Activated effector memory CD4-positive, alpha-beta T cell treated with Interleukin-2 at 50 U/mL for 16 hours (primary cell): ENCODE results near the gene HOMER1.
"Not testable (repeated sequence)": the region's sequence is repeated elsewhere in the genome, so short reads cannot be mapped to it uniquely, and the experiment has no call there.

ENCODE experiments used
- DNase-seq: peaks from one replicate; pipeline ENCODE4 v3.0.0-alpha.2; 2020

The HOMER1 gene

GRCh38 chr5:79407591-79407990 lies 106.3 kb downstream of the HOMER1 start:
- no peak for DNase-seq

GRCh38 chr5:79401216-79401615 lies 112.7 kb downstream of the HOMER1 start:
- DNase-seq, result no peak

DNA sequence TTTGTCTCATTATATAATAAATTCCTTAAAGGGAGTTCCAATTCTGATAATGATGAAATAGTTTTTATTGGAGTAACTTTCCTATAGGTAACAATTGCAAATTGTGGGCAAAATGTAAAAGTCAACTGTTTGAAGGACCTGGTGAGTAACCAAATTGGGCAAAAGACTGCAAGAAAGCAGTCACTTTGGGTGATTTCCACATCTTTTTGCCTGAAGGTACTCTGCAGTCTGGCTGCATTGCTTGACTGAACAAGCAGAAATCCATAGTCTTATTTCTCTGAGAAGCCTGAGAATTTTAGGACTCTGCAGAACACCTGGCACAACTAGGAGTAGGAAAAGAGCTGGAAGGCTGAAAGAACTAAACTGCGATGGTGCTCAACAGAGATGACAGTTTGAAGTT lies 114.9 kb downstream of the HOMER1 start:
- DNase-seq, result no peak

DNA sequence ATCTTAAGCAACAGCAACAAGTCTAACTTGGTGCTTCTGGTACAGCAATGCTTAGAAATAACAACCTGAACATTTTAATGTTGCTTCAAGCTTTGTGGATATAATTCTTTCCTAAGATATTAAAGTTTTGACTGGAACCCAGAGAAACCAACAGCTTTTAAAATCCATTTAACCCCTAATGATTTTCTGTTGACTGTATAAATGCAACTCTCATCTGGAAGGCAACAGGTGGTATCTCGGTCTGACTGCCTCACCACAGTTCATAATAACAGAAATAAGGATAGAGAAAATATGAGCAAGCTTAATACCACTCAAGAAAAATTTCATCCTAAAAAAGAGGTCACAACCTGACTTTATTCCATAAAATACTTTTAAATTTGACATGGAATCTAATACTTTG lies 116.9 kb downstream of the HOMER1 start:
- no peak for DNase-seq

DNA sequence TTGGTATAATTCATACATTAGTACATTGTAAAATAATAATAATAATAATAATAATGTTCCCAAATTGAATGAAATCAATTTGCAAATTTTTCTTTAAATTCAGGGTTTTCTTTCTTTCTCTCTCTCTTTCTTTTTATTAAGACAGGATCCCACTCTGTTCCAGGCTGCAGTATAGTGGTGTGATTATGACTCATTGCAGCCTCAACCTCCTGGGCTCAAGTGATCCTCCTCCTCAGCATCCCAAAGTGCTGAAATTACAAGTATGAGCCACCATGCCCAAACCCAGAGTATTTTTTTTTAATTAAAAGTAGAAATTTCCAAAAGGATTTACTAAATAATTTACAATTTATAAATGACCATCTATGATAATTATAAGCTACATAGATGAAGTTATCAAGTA lies 117.7 kb downstream of the HOMER1 start:
- no peak for DNase-seq

- DNase-seq, result no peak
Observed at GRCh38 chr5:79395296-79395695, 118.6 kb downstream of the HOMER1 start.

GRCh38 chr5:79392776-79393175 lies 121.2 kb downstream of the HOMER1 start:
- no peak for DNase-seq

DNA sequence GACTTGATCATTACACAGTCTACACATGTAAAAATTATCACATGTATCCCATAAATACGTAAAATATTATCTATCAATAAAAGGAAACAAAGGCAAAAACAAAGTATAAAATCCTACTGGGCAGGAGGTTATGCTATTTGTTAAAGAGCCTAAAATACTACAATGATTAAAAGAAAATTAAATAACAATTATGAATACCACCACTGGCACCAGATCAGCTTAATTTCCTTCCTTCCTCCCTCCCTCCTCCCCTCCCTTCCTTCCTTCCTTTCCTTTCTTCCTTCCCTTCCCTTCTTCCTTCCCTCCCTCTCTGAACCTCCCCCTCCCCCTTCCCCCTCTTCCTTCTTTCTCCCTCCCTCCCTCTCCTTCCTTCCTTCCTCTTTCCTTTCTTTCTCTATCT lies 127.3 kb downstream of the HOMER1 start:
- no peak for DNase-seq

DNA sequence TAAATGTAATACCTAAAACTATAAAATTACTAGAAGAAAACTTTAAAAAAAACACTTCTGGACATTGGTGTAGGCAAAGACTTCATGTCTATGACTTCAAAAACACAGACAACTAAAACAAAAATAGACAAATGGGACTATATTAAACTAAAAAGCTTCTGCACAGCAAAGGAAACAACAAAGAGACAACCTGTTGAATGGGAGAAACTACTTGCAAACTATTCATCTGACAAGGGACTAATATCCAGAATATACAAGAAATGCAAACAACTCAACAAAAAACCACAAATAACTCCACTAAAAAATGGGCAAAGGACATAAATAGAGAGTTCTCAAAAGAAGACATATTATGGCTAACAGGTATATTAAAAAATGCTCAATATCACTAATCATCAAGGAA lies 128.8 kb downstream of the HOMER1 start:
- not testable (repeated sequence) for DNase-seq

- DNase-seq, result no peak
Observed at GRCh38 chr5:79378510-79379186, 135.3 kb downstream of the HOMER1 start.

DNA sequence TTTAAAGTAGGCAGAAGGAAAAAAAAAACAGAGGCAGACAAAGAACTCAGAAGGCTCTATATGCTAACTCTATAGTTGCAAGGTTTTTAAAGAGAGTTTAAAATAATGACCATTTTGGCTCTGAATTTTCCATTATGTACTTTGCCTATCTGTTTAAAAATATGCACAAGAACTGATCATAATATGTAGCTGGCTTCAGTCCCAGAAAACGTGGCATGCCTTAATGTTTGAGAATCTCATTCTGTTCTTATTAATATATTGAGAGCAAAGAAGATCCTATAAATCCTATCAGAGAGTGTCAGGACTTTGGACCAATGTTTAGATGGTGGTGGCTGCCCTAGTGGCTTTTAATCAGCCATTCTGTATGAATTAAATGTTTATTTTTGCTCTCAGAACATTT lies 156.5 kb downstream of the HOMER1 start:
- DNase-seq, result no peak

DNA sequence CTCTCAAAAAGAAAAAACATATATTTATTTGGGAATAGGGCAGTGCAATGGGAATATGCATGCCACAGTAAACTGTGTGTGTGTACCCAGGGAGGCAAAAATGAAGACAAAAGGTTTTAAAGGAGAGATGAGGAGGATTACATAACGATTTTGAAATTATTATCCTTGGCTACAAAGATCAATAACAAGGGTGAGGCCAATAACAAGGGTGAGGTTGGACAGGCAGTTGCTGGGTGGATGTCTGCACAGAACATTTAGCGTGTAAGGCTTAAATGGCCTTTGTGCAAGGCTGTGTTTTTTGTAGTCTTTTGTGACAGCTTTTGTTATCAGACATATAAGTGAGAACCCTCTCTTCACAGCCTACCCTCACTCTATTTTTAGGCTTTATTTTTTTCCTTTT lies 164.1 kb downstream of the HOMER1 start:
- no peak for DNase-seq

- DNase-seq, result no peak
Observed at GRCh38 chr5:79349047-79349446, 164.9 kb downstream of the HOMER1 start.

GRCh38 chr5:79346420-79346824 lies 167.5 kb downstream of the HOMER1 start:
- DNase-seq, result no peak

GRCh38 chr5:79333852-79334557 lies 179.9 kb downstream of the HOMER1 start:
- no peak for DNase-seq

DNA sequence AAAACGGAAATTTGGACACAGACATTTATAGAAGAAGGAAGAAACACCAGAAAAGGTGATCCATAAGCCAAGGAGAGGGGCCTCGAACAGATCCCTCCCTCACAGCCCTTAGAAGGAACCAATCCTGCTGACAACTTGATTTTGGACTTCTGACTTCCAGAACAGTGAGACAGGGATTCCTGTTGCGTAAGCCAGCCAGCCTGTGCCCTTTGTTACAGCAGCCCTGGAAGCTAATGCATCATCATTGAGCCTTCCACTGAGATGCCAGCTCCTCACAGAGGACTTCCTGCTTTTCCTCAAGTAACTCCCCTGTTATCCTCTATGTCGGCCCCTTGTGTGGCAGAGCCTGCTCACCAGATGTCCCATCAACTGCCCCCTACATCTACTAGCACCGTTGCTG lies 183.9 kb downstream of the HOMER1 start:
- DNase-seq, result no peak

DNA sequence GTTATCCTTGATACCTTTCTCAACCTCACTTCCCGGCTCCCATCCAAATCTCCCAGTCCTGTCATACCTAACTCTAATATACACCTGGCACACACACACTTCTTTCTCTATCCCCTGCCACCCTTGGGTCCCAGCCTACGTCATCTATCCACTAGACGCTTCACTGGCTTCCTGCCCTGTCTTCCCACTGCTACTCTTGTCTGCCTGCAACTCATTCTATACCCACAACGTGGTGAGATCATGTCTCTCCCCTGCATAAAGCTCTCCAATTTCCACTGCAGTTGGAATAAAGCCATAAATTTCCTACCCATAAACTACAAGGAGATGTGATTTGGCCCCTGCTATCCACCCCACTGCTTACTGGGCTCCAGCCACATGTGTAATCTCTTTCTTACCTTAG lies 184.5 kb downstream of the HOMER1 start:
- no peak for DNase-seq
